ENCODE results near the gene SPON2.

Gene SPON2

DNA sequence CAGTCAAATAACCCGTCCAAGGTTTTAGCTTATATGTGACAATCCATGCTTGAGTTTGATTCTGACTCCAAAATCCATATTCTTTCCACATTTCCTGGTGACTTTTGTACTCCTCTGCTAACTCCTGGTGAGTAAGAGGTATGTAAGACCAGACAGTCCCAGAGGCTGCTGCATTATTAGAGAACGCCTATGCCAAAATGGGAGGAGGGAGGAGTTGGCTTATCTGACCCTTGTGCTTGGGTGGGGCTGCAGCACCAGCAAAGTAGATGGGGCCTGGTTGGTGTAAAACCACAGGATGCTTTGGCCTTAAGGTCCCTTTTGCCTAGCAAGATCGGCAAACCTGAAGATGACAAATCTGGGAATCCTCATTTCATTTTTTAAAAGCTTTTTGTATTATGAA, 49.9 kb downstream of the SPON2 start:
- H3K9me3 ChIP-seq = no peaks in the 10 kb centered on the region
- no peaks in the 10 kb centered on the region for H3K36me3 ChIP-seq
- no peak overlapping the region for H3K4me3 ChIP-seq (ENCODE audit: low read depth in 1 of 2, low read length in 1 of 2)
- peaks cover 77% of the 10 kb centered on the region for H3K27me3 ChIP-seq
- H3K4me1 ChIP-seq (ENCODE audit: control insufficient read depth in 1 of 2, insufficient read depth in 1 of 2, low read depth in 1 of 2, low read length in 1 of 2) = no peaks in the 10 kb centered on the region
- H3K27ac ChIP-seq = no peak overlapping the region
- TF ChIP-seq, protein P1, sequence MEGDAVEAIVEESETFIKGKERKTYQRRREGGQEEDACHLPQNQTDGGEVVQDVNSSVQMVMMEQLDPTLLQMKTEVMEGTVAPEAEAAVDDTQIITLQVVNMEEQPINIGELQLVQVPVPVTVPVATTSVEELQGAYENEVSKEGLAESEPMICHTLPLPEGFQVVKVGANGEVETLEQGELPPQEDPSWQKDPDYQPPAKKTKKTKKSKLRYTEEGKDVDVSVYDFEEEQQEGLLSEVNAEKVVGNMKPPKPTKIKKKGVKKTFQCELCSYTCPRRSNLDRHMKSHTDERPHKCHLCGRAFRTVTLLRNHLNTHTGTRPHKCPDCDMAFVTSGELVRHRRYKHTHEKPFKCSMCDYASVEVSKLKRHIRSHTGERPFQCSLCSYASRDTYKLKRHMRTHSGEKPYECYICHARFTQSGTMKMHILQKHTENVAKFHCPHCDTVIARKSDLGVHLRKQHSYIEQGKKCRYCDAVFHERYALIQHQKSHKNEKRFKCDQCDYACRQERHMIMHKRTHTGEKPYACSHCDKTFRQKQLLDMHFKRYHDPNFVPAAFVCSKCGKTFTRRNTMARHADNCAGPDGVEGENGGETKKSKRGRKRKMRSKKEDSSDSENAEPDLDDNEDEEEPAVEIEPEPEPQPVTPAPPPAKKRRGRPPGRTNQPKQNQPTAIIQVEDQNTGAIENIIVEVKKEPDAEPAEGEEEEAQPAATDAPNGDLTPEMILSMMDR (IDR thresholded peaks at IDR 0.05) = no peak
